GM19455 (cell line): ENCODE measurements around the gene LIPH.
"Not testable (repeated sequence)": the region's sequence is repeated elsewhere in the genome, so short reads cannot be mapped to it uniquely, and the experiment has no call there.

Source experiments
- ATAC-seq: cut with Tn5 transposase; IDR thresholded peaks from one replicate; pipeline ENCODE4 v1.9.1; 2021; ENCODE audit not compliant: unreplicated experiment

LIPH gene

DNA sequence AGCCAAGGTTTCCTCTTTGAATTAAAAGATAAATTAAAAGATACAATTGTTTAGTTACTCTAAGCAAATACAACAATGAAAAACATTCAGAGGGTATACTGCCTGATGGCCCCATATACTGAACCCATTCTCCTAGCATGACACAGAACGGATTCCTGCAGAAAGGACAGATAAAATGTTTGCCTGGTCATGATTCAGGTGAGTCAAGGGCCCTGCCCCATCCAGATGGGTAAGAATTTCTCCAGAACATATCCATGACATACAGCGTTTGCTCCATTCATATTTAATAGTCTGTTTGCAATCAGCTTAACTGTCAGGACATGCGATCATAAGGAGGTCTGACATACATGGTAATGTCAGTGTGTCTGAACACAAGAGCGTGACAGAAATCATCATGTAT lies 62.1 kb downstream of the LIPH start:
- ATAC-seq, result no peak

DNA sequence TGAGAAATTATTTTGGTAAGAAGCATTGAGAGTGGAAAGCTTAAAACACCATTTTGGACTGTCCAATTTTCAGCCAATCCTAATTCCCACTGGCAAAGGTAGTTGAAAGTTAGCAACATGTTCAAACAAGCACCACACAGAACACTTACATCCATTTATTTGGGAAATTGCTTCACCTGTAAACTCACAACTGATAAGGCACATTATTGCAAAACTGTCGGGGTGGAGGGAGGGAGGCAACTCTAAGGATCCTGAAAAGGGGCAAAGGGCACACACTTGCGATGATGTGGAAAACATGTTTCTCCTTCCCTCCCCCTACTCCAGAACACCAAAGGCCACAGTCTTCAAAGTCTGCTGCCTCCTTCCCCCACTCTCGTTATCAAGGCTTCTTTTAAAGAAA lies 62.9 kb downstream of the LIPH start:
- ATAC-seq, result no peak

DNA sequence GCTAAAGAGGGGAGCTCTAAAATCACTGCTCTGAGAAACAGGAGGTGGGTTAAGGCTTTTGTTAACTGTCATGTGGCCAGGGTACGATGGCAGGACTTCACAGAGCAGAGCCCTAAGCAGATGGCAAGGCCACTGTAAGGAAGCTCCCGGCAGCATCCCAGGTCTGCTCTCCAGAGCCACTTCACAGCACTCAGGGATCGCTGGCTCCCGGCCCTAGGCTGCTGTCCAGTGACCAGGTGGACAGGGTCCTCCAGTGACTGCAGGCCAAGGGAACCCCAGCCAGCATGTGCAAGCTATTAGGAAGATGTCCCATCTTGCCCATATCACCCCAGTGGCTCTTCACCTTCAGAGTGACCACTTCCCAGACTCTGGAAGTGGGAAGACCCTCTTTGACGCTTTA lies 63.9 kb downstream of the LIPH start:
- no peak for ATAC-seq

DNA sequence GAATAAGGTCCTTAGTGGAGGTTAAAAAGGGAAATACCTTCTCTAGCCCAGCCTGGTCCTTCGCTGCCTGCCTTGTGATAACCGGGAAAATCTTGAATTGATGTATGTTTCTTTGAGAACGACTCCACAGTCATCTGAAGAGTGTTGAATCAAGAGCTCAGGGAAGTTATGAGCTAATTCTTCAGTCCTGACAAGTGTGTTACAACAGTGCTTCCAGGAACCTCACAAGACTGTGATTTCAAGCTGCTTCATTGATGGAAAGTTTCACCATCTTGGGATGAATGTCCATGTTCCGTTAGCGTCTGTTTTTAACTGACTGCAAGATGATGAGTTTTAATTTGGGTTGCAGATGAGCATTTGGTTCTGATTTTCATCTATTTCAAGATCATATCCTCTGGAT lies 66.0 kb downstream of the LIPH start:
- ATAC-seq, result no peak

DNA sequence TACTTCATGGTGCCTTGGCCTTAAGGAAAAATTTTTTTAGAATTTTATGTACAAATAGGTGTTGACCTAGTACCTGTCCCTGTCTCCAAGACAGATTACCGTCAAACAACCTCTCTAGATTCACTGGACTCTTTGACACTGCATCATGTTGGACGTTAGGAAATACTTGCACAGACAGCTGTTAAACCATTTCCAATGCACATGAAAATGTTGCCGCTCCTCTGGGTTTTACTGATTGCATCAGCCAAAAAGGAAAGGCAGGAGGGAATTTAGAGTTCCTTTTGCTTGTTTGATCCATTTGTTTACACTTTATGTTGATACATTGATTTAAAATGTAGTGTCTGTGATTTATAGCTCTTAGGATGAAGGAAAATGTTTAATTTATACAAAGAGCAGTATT lies 68.1 kb downstream of the LIPH start:
- ATAC-seq, result no peak

DNA sequence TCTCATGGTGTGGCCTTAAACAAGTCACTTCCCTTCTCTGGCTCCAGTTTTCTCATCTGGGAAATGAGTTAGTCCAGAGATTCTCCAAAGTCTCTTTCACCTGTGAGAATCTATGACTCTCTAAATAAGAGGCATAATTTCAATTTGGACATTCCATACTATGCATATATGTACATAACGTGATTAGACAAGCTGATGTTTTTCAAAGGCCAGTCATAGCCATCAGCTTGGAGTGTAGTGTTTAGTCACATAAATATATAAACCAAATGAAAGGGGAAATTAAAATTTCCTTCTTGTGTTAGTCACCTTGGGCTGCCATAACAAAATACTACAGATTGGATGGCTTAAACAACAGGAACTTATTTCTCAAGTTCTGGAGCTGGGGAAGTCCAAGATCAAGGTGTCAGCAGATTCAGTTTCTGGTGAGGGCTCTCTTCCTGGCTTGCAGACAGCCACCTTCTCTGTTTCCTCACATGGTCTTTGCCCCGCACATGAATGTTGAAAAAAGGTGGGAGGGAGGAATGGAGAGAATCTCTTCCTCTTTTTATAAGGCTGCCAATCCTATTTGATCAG lies 72.9 kb downstream of the LIPH start:
- ATAC-seq, result no peak

GRCh38 chr3:185477316-185477715 lies 75.1 kb downstream of the LIPH start:
- no peak for ATAC-seq

DNA sequence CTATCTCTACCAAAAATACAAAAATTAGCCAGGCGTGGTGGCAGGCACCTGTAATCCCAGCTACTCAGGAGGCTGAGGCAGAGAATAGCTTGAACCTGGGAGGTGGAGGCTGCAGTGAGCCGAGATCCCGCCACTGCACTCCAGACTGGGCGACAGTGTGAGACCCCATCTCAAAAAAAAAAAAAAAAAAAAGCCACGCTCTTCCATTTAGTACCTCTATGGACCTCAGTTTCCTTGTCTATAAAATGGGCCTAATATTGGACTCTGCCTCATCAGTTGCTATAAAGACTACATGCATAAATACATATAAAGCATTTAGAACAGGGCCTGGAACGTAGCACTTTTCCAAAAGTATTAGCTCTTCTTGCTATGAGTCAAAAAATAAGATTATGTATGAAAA lies 77.5 kb downstream of the LIPH start:
- not testable (repeated sequence) for ATAC-seq

DNA sequence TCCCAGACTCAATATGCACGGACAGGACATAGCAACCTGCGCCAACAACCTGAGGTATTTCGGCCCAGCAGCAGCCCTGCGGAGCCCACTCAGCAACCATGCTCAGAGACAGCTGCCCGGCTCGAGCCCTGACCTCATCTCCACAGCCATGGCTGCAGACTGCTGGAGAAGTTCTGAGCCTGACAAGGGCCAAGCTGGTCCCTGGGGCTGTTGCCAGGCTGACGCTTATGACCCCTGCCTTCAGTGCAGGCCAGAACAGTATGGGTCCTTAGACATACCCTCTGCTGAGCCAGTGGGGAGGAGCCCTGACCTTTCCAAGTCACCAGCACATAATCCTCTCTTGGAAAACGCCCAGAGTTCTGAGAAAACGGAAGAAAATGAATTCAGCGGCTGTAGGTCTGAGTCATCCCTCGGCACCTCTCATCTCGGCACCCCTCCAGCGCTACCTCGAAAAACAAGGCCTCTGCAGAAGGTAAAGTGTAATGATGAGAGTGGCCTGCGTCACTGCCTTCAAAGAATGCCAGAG lies 79.0 kb downstream of the LIPH start:
- no peak for ATAC-seq

GRCh38 chr3:185470323-185470722 lies 82.1 kb downstream of the LIPH start:
- ATAC-seq, result no peak

DNA sequence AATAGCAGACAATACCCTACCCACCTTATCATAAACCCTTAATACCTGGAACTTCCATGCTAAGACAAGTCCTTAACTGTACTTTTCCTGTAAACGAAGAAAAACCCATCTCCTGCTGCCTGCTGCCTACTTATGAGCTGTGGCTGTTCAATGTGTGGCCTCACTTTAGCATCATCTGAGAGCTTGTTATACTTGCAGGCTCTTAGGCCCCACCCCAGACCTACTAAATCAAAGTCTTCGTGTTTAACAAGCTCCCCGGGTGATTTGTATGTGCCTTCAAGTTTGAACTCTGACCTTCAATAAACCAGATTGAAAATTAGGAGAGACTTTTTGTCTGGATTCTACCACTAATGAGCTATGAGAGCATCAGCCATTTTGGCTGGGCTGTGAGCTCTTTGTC lies 82.8 kb downstream of the LIPH start:
- no peak for ATAC-seq

DNA sequence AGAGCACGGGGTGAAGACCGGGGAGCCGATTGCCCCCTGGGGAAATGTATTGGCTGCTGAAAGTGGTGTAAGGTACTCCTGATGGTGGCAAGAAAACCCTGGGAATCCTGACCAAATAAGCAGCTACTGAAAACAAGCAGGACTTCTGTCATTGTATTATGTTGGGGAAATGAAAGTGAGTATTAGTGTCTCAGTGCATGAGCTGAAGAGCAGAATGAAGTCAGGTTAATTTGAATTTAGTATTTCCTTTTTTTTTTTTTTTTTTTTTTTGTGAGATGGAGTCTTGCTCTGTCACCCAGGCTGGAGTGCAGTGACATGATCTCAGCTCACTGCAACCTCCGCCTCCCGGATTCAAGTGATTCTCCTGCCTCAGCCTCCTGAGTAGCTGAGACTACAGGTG lies 86.3 kb downstream of the LIPH start:
- ATAC-seq, result not testable (repeated sequence)

DNA sequence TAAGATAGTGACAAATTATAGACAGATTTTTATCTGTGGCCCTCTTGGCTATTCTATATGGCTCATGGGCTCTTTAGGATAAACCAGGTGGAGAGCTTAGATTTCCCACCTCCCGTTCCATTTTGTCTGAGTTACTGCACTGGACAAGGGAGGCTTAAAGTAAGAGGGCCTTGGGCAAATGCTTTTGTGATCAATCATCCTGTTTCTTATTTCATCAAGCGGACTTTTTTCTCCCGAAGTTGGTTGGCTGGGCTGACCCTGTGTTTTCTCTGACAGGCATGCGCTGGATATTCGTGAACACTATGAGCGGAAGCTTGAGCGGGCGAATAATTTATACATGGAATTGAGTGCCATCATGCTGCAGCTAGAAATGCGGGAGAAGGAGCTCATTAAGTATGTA lies 86.9 kb downstream of the LIPH start:
- no peak for ATAC-seq

GRCh38 chr3:185460719-185461350 lies 91.6 kb downstream of the LIPH start:
- ATAC-seq, result no peak

- no peak for ATAC-seq
Measured at GRCh38 chr3:185460309-185460708, 92.1 kb downstream of the LIPH start.

- no peak for ATAC-seq
Measured at GRCh38 chr3:185457376-185457775, 95.0 kb downstream of the LIPH start.
